HL-60 (cell line): ENCODE data around the gene CEP295NL.

ENCODE experiments used
- DNase-seq, 2 experiments: peaks; one replicate each; pipeline ENCODE4 v3.0.0-alpha.2; 2010 to 2020; ENCODE audit warnings: low read depth in 1 of 2, low spot score in 1 of 2
- H3K27ac ChIP-seq: fragments of 250-450 bp; sonication (Bioruptor Pico); replicated peaks from 2 replicates; pipeline ENCODE4 v1.5.1; 2020; ENCODE audit warnings: mild to moderate bottlenecking, moderate library complexity
- H3K27me3 ChIP-seq: fragments of 250-450 bp; sonication (Bioruptor Pico); 2 replicates; pipeline ENCODE4 v1.5.1; 2021; ENCODE audit warnings: mild to moderate bottlenecking, moderate library complexity; ENCODE audit not compliant: insufficient read depth, poor library complexity, severe bottlenecking
- H3K4me3 ChIP-seq: replicated peaks from 2 replicates; pipeline ENCODE4 v1.5.1; 2011; ENCODE audit warnings: mild to moderate bottlenecking, control low read depth, low read length; ENCODE audit not compliant: insufficient read depth
- CTCF ChIP-seq: IDR thresholded peaks from one replicate; pipeline ENCODE4 v1.5.1; 2011; ENCODE audit warnings: low read length, control low read depth, inconsistent platforms; ENCODE audit not compliant: insufficient read depth
- GABPA ChIP-seq: IDR thresholded peaks from 2 replicates; pipeline ENCODE4 v1.6.1; 2012; ENCODE audit warnings: low read depth
- POLR2AphosphoS5 ChIP-seq: IDR thresholded peaks from 2 replicates; pipeline ENCODE4 v1.6.1; 2012; ENCODE audit warnings: low read depth
- REST ChIP-seq: IDR thresholded peaks from 2 replicates; pipeline ENCODE4 v1.6.1; 2012; ENCODE audit warnings: low read depth; ENCODE audit not compliant: insufficient replicate concordance
- SPI1 ChIP-seq: IDR thresholded peaks from 2 replicates; pipeline ENCODE4 v1.6.1; 2012; ENCODE audit warnings: low read depth, mild to moderate bottlenecking, borderline replicate concordance
- long read RNA-seq: library from polyadenylated mRNA; unstranded; transcript quantifications from one replicate; pipeline ENCODE4 v2.0.0, GENCODE V29; 2020

The CEP295NL gene
- long read RNA-seq, partial matches to known transcripts = 0 of 1 reads
- long read RNA-seq, other reads (novel, unspliced or antisense) = 1 of 1 reads

GRCh38 chr17:78903101-78903779 is at the start of gene CEP295NL:
Gene CEP295NL, minus strand, starts transcription at chr17:78903201. Its CDS starts 1,373 bp downstream, at chr17:78901828.
- TF ChIP-seq CTCF (no peak), GABPA (no peak), REST (no peak), POLR2AphosphoS5 (no peak), SPI1 (no peak)
- Histone ChIP-seq H3K27me3 (no peaks in the 10 kb centered on the region), H3K27ac (no peak within 1 kb of the TSS), H3K4me3 (no peak within 1 kb of the TSS)
- no peak for DNase-seq

- H3K4me3 ChIP-seq = no peak overlapping the region
- no peaks in the 10 kb centered on the region for H3K27me3 ChIP-seq
- no peak overlapping the region for H3K27ac ChIP-seq
- TF ChIP-seq CTCF = no peak
- no peak for TF ChIP-seq POLR2AphosphoS5
- no peak for TF ChIP-seq SPI1
- TF ChIP-seq GABPA = no peak
- no peak for TF ChIP-seq REST
- DNase-seq = no peak
These were observed 49.7 kb upstream of the CEP295NL start for GRCh38 chr17:78952706-78953105.

- Histone ChIP-seq H3K27me3 (no peaks in the 10 kb centered on the region), H3K4me3 (no peak overlapping the region), H3K27ac (no peak overlapping the region)
- TF ChIP-seq POLR2AphosphoS5 (no peak), CTCF (no peak), REST (no peak), GABPA (no peak), SPI1 (no peak)
- no peak for DNase-seq
These were observed 49.1 kb upstream of the CEP295NL start for GRCh38 chr17:78951967-78952551.
